ENCODE measurements around the gene C2CD5.
"Not testable (repeated sequence)": the region's sequence is repeated elsewhere in the genome, so short reads cannot be mapped to it uniquely, and the experiment has no call there.

Gene C2CD5

GRCh38 chr12:22477166-22477893 is 67.0 kb downstream of the C2CD5 start:
- DNase-seq: no peak

GRCh38 chr12:22476133-22476532 is 68.2 kb downstream of the C2CD5 start:
- DNase-seq: no peak

GRCh38 chr12:22474970-22475720 is 69.2 kb downstream of the C2CD5 start:
- no peak for DNase-seq

GRCh38 chr12:22473212-22473611 is 71.1 kb downstream of the C2CD5 start:
- DNase-seq: no peak

GRCh38 chr12:22467190-22467589 is 77.2 kb downstream of the C2CD5 start:
- DNase-seq: no peak

GRCh38 chr12:22463306-22463705 is 81.0 kb downstream of the C2CD5 start:
- no peak for DNase-seq

- DNase-seq: no peak
These were observed 82.6 kb downstream of the C2CD5 start for GRCh38 chr12:22461786-22462185.

- peak in 1 of 2 donors; percentile 58 for DNase-seq
These were observed 84.4 kb downstream of the C2CD5 start for GRCh38 chr12:22459838-22460490.

GRCh38 chr12:22458298-22458937 is 85.9 kb downstream of the C2CD5 start:
- no peak for DNase-seq

- DNase-seq: no peak
These were observed 87.3 kb downstream of the C2CD5 start for GRCh38 chr12:22457085-22457484.

GRCh38 chr12:22453511-22453910 is 90.8 kb downstream of the C2CD5 start:
- DNase-seq: no peak

GRCh38 chr12:22447223-22447622 is 97.1 kb downstream of the C2CD5 start:
- no peak for DNase-seq

GRCh38 chr12:22444317-22444665 is 100.1 kb downstream of the C2CD5 start:
- DNase-seq: not testable (repeated sequence)

- peak; percentile 67 to 74 for DNase-seq
These were observed 100.7 kb downstream of the C2CD5 start for GRCh38 chr12:22443379-22444316.

GRCh38 chr12:22437031-22437806 is 107.1 kb downstream of the C2CD5 start:
- DNase-seq: no peak

- no peak for DNase-seq
These were observed 108.8 kb downstream of the C2CD5 start for GRCh38 chr12:22435583-22435982.

- no peak for DNase-seq
These were observed 112.6 kb downstream of the C2CD5 start for GRCh38 chr12:22431693-22432251.

- DNase-seq: no peak
These were observed 127.5 kb downstream of the C2CD5 start for GRCh38 chr12:22416801-22417200.

- DNase-seq: no peak
These were observed 128.7 kb downstream of the C2CD5 start for GRCh38 chr12:22415342-22416309.

- DNase-seq: no peak
These were observed 129.6 kb downstream of the C2CD5 start for GRCh38 chr12:22414742-22415141.
